OCI-LY3 (cell line): Measurements from ENCODE around the gene SMCO1.
"Not testable (repeated sequence)": the region's sequence is repeated elsewhere in the genome, so short reads cannot be mapped to it uniquely, and the experiment has no call there.

Experiments
- H2AFZ ChIP-seq: fragments of 200-600, 300-600 bp; shearing (Covaris generic); 2 replicates; pipeline ENCODE4 v1.6.0; 2014; ENCODE audit warnings: antibody characterized with exemption, low read depth, low read length
- H3K27ac ChIP-seq: fragments of 200-600, 300-600 bp; sonication (generic); 2 replicates; pipeline ENCODE4 v1.5.1; 2014; ENCODE audit warnings: mild to moderate bottlenecking, low read length, moderate library complexity, mixed read lengths
- H3K27me3 ChIP-seq: fragments of 200-600, 300-600 bp; sonication (generic); 2 replicates; pipeline ENCODE4 v1.6.1; 2014; ENCODE audit warnings: low read depth, low read length, mixed read lengths
- H3K36me3 ChIP-seq: fragments of 200-600, 300-600 bp; sonication (generic); replicated peaks from 2 replicates; pipeline ENCODE3; 2014; ENCODE audit warnings: low read depth, low read length, mixed read lengths
- H3K4me1 ChIP-seq: fragments of 300-600, 200-600 bp; sonication (generic); 2 replicates; pipeline ENCODE4 v1.6.1; 2014; ENCODE audit warnings: low read length, mixed read lengths
- H3K4me2 ChIP-seq: fragments of 200-600, 300-600 bp; sonication (generic); 2 replicates; pipeline ENCODE4 v1.6.1; 2014; ENCODE audit warnings: low read length, mixed read lengths
- H3K4me3 ChIP-seq: fragments of 300-600, 200-600 bp; sonication (generic); 2 replicates; pipeline ENCODE4 v1.5.1; 2014; ENCODE audit warnings: antibody characterized with exemption, mild to moderate bottlenecking, low read length, moderate library complexity
- H3K79me2 ChIP-seq: fragments of 300-600, 200-600 bp; shearing (Covaris generic); 2 replicates; pipeline ENCODE4 v1.6.1; 2014; ENCODE audit warnings: mild to moderate bottlenecking, low read length, mixed read lengths
- H3K9ac ChIP-seq: fragments of 300-600, 200-600 bp; shearing (Covaris generic); 2 replicates; pipeline ENCODE4 v1.6.0; 2014; ENCODE audit warnings: mild to moderate bottlenecking, low read length, moderate library complexity
- H3K9me3 ChIP-seq: fragments of 200-600, 300-600 bp; shearing (Covaris generic); 2 replicates; pipeline ENCODE4 v1.6.1; 2014; ENCODE audit warnings: low read length, mixed read lengths; ENCODE audit not compliant: insufficient read depth
- H4K20me1 ChIP-seq: fragments of 200-600, 300-600 bp; sonication (generic); 2 replicates; pipeline ENCODE4 v1.6.1; 2016; ENCODE audit warnings: low read length, mixed read lengths; ENCODE audit not compliant: insufficient read depth
- CTCF ChIP-seq: fragments of 200-600, 300-600 bp; sonication (generic); IDR thresholded peaks from 2 replicates; pipeline ENCODE4 v1.5.1; 2014; ENCODE audit warnings: antibody characterized with exemption, low read length, low read depth
- EZH2phosphoT487 ChIP-seq: fragments of 200-600 bp; shearing (Covaris generic); IDR thresholded peaks from 2 replicates; pipeline ENCODE4 v1.6.1; 2018; ENCODE audit warnings: antibody characterized with exemption, mixed run types, low read depth

SMCO1 gene

GRCh38 chr3:196506687-196507086, 8.5 kb downstream of the SMCO1 start:
- no peak overlapping the region for H3K4me3 ChIP-seq

GRCh38 chr3:196504556-196504955, 10.6 kb downstream of the SMCO1 start:
- H4K20me1 ChIP-seq, result peaks cover 18% of the 10 kb centered on the region
- 0 out of 2 replicates have a peak overlapping the region, but pooled peaks have one; percentile 69 for H3K4me2 ChIP-seq
- no peaks in the 10 kb centered on the region for H3K27me3 ChIP-seq
- H3K4me1 ChIP-seq, result peaks cover 11% of the 10 kb centered on the region
- TF ChIP-seq CTCF (no peak), EZH2phosphoT487 (no peak)
- peaks cover 39% of the 10 kb centered on the region for H3K79me2 ChIP-seq
- H3K36me3 ChIP-seq, result peaks cover 21% of the 10 kb centered on the region
- H3K4me3 ChIP-seq, result no peak overlapping the region
- H2AFZ ChIP-seq, result no peak overlapping the region
- no peak overlapping the region for H3K27ac ChIP-seq
- no peak overlapping the region for H3K9ac ChIP-seq
- H3K9me3 ChIP-seq, result peaks cover 8% of the 10 kb centered on the region; the same call in 1 of the 2 replicates

More at GRCh38 chr3:196506687-196507086, 8.5 kb downstream of the SMCO1 start:
- TF ChIP-seq CTCF, result no peak
- no peak for TF ChIP-seq EZH2phosphoT487
- H3K9me3 ChIP-seq, result peaks cover 8% of the 10 kb centered on the region; the same call in 1 of the 2 replicates
- H3K4me1 ChIP-seq, result peaks cover 4% of the 10 kb centered on the region; the same call in 1 of the 2 replicates
- H3K4me2 ChIP-seq, result no peak overlapping the region
- peaks cover 17% of the 10 kb centered on the region for H3K79me2 ChIP-seq
- no peaks in the 10 kb centered on the region for H3K27me3 ChIP-seq
- H2AFZ ChIP-seq, result no peak overlapping the region
- peaks cover under 1% of the 10 kb centered on the region; the same call in 1 of the 2 replicates for H4K20me1 ChIP-seq
- no peak overlapping the region for H3K9ac ChIP-seq
- H3K27ac ChIP-seq, result no peak overlapping the region
- peaks cover 6% of the 10 kb centered on the region for H3K36me3 ChIP-seq

- 0 out of 2 replicates have a peak overlapping the region, but pooled peaks have one; percentile 72 for H2AFZ ChIP-seq
- H3K4me3 ChIP-seq, result peak overlapping the region; percentile 95
- H3K9me3 ChIP-seq, H3K27me3 ChIP-seq: not testable (repeated sequence)
- peaks cover 27% of the 10 kb centered on the region for H3K36me3 ChIP-seq
- peaks cover 44% of the 10 kb centered on the region for H3K79me2 ChIP-seq
- peak overlapping the region; percentile 69 for H3K4me2 ChIP-seq
- H4K20me1 ChIP-seq, result peaks cover 23% of the 10 kb centered on the region
- H3K4me1 ChIP-seq, result peaks cover 13% of the 10 kb centered on the region
- peak overlapping the region; percentile 95 for H3K27ac ChIP-seq
- H3K9ac ChIP-seq, result peak overlapping the region; percentile 64
Measured at GRCh38 chr3:196504077-196504398, 11.1 kb downstream of the SMCO1 start.

- Histone ChIP-seq H2AFZ (peak within 1 kb of the TSS; percentile 72; the same call in 1 of the 2 replicates), H3K36me3 (peaks cover 31% of the 10 kb centered on the region), H3K9ac (peak within 1 kb of the TSS; percentile 96), H3K4me3 (peak within 1 kb of the TSS; percentile 95), H3K9me3 (peaks cover 8% of the 10 kb centered on the region; the same call in 1 of the 2 replicates), H3K4me2 (peak within 1 kb of the TSS; percentile 100), H3K4me1 (peaks cover 13% of the 10 kb centered on the region), H3K27ac (peak within 1 kb of the TSS; percentile 95), H4K20me1 (peaks cover 28% of the 10 kb centered on the region), H3K79me2 (peaks cover 50% of the 10 kb centered on the region), H3K27me3 (no peaks in the 10 kb centered on the region)
- TF ChIP-seq CTCF (0 out of 2 replicates have a peak, but pooled peaks have one; percentile 7), EZH2phosphoT487 (no peak)
Measured at GRCh38 chr3:196503196-196504076, 11.7 kb downstream of the SMCO1 start, which contains the start of gene RNF168. TSS of gene RNF168 (minus strand) at chr3:196503768. CDS start at chr3:196503173, 595 bp downstream.
